BJ (cell line): Measurements from ENCODE around the gene CTBS. TPM values are rescaled to one million over a fixed set of nuclear protein-coding genes. Genes with fewer than 3 reads are reported as not detected.
A peak's percentile ranks its signal among the peaks of the same experiment; 100 is the strongest.

Experiments
- CTCF ChIA-PET: fragments of 350-600 bp; formaldehyde crosslinking; extraction: SDS; loops from one replicate; lab custom pipeline; 2021; ENCODE audit warnings: antibody characterized with exemption, inconsistent platforms; lab: Yijun Ruan, JAX
- POLR2A ChIA-PET: fragments of 300-600 bp; sonication (Branson Sonifier 250); formaldehyde crosslinking; extraction: SDS; loops from one replicate; lab custom pipeline; 2021; ENCODE audit warnings: antibody characterized with exemption; lab: Charles Lee
- DNase-seq: peaks from one replicate; pipeline ENCODE4 v3.0.0-alpha.2; 2011; ENCODE audit warnings: low read depth
- H3K27me3 ChIP-seq: 2 replicates; pipeline ENCODE4 v1.6.0; 2011; ENCODE audit warnings: low read length; ENCODE audit not compliant: control insufficient read depth, insufficient read depth
- H3K36me3 ChIP-seq: 2 replicates; pipeline ENCODE4 v1.5.1; 2011; ENCODE audit warnings: low read length; ENCODE audit not compliant: control insufficient read depth, insufficient read depth
- H3K4me3 ChIP-seq: 2 replicates; pipeline ENCODE4 v1.5.1; 2011; ENCODE audit warnings: low read depth, mild to moderate bottlenecking, control low read depth, low read length
- polyA plus RNA-seq: library from polyadenylated mRNA; depleted of rRNA; stranded (reverse); fragments of >200 nt; gene quantifications from 2 replicates; pipeline ENCODE4 v1.2.3, GENCODE V29; 2011
- TF ChIP-seq, protein P1 (sequence below): IDR thresholded peaks from 2 replicates; pipeline ENCODE4 v1.5.1; 2011; ENCODE audit warnings: low read depth, mild to moderate bottlenecking, control low read depth, inconsistent platforms, low read length, moderate library complexity; ENCODE audit not compliant: insufficient read depth

CTBS gene
- polyA plus RNA-seq, 1 experiment, result 14.4 TPM

GRCh38 chr1:84581648-84582047, 7.4 kb upstream of the CTBS start:
- CTCF ChIA-PET, result interaction anchor here (1.3 to 2.3 kb wide), 2 partner anchors 11 to 191 kb away, joined by 4 to 7 read pairs; no protein-coding TSS in a partner anchor
- TF ChIP-seq, protein P1, sequence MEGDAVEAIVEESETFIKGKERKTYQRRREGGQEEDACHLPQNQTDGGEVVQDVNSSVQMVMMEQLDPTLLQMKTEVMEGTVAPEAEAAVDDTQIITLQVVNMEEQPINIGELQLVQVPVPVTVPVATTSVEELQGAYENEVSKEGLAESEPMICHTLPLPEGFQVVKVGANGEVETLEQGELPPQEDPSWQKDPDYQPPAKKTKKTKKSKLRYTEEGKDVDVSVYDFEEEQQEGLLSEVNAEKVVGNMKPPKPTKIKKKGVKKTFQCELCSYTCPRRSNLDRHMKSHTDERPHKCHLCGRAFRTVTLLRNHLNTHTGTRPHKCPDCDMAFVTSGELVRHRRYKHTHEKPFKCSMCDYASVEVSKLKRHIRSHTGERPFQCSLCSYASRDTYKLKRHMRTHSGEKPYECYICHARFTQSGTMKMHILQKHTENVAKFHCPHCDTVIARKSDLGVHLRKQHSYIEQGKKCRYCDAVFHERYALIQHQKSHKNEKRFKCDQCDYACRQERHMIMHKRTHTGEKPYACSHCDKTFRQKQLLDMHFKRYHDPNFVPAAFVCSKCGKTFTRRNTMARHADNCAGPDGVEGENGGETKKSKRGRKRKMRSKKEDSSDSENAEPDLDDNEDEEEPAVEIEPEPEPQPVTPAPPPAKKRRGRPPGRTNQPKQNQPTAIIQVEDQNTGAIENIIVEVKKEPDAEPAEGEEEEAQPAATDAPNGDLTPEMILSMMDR, result no peak

GRCh38 chr1:84574936-84575335, 696 bp upstream of the CTBS start:
- ChIA-PET POLR2A (no interaction called here), CTCF (interaction anchor here (1.0 to 1.7 kb wide), 3 partner anchors 10 to 72 kb away, joined by 3 to 5 read pairs (median 3); no protein-coding TSS in a partner anchor)
- TF ChIP-seq, protein P1, result no peak
- Histone ChIP-seq H3K4me3 (no peak overlapping the region), H3K36me3 (no peaks in the 10 kb centered on the region), H3K27me3 (no peaks in the 10 kb centered on the region)
- DNase-seq, result no peak

More at GRCh38 chr1:84581648-84582047, 7.4 kb upstream of the CTBS start:
- no peak for DNase-seq
- POLR2A ChIA-PET, result no interaction called here
- Histone ChIP-seq H3K36me3 (no peaks in the 10 kb centered on the region), H3K4me3 (no peak overlapping the region), H3K27me3 (no peaks in the 10 kb centered on the region)

DNA sequence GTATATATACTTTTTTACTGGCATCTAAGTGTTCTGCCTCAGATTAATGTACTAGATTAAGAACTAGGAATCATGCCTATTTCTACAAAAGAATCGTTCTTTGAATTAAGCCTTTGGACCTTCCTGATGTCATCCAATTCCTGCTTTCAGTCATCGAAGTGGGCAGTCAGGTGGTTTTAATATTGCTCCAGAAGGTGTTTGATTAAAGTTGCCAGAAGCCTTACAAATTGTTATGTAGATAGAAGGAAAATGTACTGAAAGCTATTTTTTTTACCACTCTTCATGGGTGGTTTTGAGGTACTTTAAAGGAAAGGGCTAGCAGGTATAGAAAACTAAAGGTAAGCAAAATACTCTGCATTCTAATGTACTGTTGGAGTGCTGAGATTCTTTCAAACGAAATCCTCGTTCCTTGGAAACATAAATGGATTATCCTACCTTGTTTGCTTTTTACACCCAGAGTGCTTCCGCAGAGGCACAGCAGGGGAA, 716 bp downstream of the CTBS start:
- Histone ChIP-seq H3K27me3 (no peaks in the 10 kb centered on the region), H3K36me3 (no peaks in the 10 kb centered on the region), H3K4me3 (peak overlapping the region; percentile 78)
- ChIA-PET CTCF (interaction anchor here (0.6 to 1.7 kb wide), 9 partner anchors 10 to 180 kb away, joined by 3 to 5 read pairs (median 4); no protein-coding TSS in a partner anchor), POLR2A (interaction anchor here (0.8 to 1.3 kb wide), 3 partner anchors 30 to 68 kb away, joined by 3 to 4 read pairs (median 3); partner anchors contain the start of gene SPATA1)
- no peak for DNase-seq
- TF ChIP-seq, protein P1, result no peak

GRCh38 chr1:84571150-84571535, 3.1 kb downstream of the CTBS start:
- TF ChIP-seq, protein P1, result no peak
- Histone ChIP-seq H3K27me3 (no peaks in the 10 kb centered on the region), H3K36me3 (no peaks in the 10 kb centered on the region), H3K4me3 (no peak overlapping the region)
- POLR2A ChIA-PET, result no interaction called here
- no peak for DNase-seq
- CTCF ChIA-PET, result no interaction called here

GRCh38 chr1:84570436-84571149, 3.6 kb downstream of the CTBS start:
- TF ChIP-seq, protein P1, result no peak
- ChIA-PET CTCF (no interaction called here), POLR2A (no interaction called here)
- H3K4me3 ChIP-seq, result no peak overlapping the region
- DNase-seq, result no peak
- H3K36me3 ChIP-seq, result no peaks in the 10 kb centered on the region
- H3K27me3 ChIP-seq, result no peaks in the 10 kb centered on the region
